Nephron progenitor cell (in vitro differentiated cells): ENCODE results near the gene HIGD2B.

Experiments
- DNase-seq: peaks from one replicate; pipeline ENCODE4 v3.0.0; 2021
- H3K27ac Mint-ChIP-seq: 2 replicates; pipeline ENCODE4 v1.8.0; 2021; ENCODE audit warnings: mild to moderate bottlenecking, moderate library complexity, mixed read lengths
- H3K27me3 Mint-ChIP-seq: 2 replicates; pipeline ENCODE4 v1.8.0; 2021; ENCODE audit warnings: mild to moderate bottlenecking, low read depth, mixed read lengths; ENCODE audit not compliant: poor library complexity
- H3K36me3 Mint-ChIP-seq: 2 replicates; pipeline ENCODE4 v1.8.0; 2021; ENCODE audit warnings: low read depth, mixed read lengths
- H3K4me1 Mint-ChIP-seq: 2 replicates; pipeline ENCODE4 v1.8.0; 2021; ENCODE audit warnings: mixed read lengths
- H3K4me3 Mint-ChIP-seq: 2 replicates; pipeline ENCODE4 v1.8.0; 2021; ENCODE audit warnings: mild to moderate bottlenecking, moderate library complexity, mixed read lengths
- H3K9me3 Mint-ChIP-seq: 2 replicates; pipeline ENCODE4 v1.8.0; 2021; ENCODE audit warnings: mild to moderate bottlenecking, moderate library complexity, mixed read lengths
- TF ChIP-seq, protein P1 (sequence below): fragments of 200-600 bp; sonication (generic); IDR thresholded peaks from 2 replicates; pipeline ENCODE4 v1.5.0; 2021; ENCODE audit warnings: antibody characterized with exemption

Gene HIGD2B, protein sequence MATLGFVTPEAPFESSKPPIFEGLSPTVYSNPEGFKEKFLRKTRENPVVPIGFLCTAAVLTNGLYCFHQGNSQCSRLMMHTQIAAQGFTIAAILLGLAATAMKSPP

DNA sequence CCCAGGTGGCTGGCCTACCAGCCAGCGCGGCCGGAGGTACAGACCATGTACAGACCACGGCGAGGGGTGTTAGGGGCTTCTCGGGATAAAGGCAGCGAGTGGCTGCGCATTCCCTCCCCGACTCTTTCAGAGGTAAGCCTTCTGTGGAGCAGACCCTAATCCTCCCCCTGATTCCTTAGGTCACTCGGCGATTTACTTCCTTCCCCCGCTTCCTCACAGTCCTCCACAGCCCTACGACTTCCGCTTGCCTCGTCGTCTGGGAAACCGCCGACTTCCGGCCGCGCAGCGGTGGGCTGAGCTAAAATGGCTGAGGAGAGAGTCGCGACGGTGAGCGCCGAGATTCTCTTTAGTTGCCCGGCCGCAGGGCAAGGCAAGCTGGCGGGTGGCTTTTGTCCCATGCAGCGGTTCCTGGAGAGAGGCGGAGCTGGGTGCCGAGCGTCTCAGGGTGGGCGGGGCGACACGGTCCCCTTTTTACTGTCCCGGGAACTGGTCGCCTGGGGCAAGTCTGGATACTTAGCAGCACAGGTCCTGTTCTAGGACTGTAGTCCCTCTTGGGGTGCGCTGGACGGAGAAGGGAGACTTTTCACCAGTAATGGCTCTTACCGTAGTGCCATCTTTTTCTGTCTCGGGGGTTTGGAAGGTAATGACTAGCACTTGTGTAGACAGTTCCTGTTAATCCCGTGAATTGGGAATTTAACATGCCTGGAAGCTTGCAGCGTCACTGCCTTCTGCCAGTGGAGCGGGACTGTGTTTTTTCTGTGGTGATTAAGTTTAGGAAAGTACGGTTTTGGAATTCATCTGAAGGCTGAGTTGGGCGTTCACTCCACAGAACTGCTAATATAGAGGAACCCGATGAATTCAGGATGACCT is at the start of gene HIGD2B, which contains the start of gene BBS4:
HIGD2B (minus strand) TSS at position 258 of the 870 bp plus-strand sequence. CDS start 9,808 bp downstream, outside the sequence.
BBS4 (plus strand) TSS at position 283 of the 870 bp plus-strand sequence; CDS start at position 304, 21 bp downstream.
- Mint-ChIP-seq H3K27ac (peak within 1 kb of the TSS; percentile 97), H3K4me1 (peaks cover 15% of the 10 kb centered on the region), H3K9me3 (no peaks in the 10 kb centered on the region), H3K4me3 (peak within 1 kb of the TSS; percentile 95), H3K36me3 (no peaks in the 10 kb centered on the region), H3K27me3 (peaks cover 9% of the 10 kb centered on the region)
- TF ChIP-seq, protein P1, sequence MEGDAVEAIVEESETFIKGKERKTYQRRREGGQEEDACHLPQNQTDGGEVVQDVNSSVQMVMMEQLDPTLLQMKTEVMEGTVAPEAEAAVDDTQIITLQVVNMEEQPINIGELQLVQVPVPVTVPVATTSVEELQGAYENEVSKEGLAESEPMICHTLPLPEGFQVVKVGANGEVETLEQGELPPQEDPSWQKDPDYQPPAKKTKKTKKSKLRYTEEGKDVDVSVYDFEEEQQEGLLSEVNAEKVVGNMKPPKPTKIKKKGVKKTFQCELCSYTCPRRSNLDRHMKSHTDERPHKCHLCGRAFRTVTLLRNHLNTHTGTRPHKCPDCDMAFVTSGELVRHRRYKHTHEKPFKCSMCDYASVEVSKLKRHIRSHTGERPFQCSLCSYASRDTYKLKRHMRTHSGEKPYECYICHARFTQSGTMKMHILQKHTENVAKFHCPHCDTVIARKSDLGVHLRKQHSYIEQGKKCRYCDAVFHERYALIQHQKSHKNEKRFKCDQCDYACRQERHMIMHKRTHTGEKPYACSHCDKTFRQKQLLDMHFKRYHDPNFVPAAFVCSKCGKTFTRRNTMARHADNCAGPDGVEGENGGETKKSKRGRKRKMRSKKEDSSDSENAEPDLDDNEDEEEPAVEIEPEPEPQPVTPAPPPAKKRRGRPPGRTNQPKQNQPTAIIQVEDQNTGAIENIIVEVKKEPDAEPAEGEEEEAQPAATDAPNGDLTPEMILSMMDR = no peak
- peak; percentile 90 for DNase-seq

DNA sequence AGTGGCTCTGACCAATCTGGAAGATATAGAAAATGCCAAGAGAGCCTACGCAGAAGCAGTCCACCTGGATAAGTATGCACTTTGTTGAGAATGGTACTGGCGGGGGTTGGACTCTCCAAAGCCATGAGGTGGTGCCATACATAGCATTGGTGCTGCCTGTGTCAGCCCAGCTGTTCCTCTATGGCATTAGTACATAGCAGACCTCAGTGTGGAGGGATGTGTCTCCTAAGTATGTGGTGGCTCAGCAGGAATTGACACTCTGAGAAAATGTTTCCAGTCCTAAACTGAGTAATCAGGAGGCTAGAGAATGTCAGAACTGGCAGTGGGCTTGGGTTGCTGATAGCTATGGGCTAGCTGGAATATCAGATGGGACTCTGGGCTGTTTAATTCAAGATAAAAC is 49.1 kb upstream of the HIGD2B start:
- Mint-ChIP-seq H3K4me1 (no peaks in the 10 kb centered on the region), H3K27me3 (peaks cover 4% of the 10 kb centered on the region), H3K4me3 (no peak overlapping the region), H3K9me3 (no peaks in the 10 kb centered on the region), H3K27ac (no peak overlapping the region), H3K36me3 (peaks cover 50% of the 10 kb centered on the region)
- no peak for DNase-seq
- TF ChIP-seq, protein P1 = no peak

DNA sequence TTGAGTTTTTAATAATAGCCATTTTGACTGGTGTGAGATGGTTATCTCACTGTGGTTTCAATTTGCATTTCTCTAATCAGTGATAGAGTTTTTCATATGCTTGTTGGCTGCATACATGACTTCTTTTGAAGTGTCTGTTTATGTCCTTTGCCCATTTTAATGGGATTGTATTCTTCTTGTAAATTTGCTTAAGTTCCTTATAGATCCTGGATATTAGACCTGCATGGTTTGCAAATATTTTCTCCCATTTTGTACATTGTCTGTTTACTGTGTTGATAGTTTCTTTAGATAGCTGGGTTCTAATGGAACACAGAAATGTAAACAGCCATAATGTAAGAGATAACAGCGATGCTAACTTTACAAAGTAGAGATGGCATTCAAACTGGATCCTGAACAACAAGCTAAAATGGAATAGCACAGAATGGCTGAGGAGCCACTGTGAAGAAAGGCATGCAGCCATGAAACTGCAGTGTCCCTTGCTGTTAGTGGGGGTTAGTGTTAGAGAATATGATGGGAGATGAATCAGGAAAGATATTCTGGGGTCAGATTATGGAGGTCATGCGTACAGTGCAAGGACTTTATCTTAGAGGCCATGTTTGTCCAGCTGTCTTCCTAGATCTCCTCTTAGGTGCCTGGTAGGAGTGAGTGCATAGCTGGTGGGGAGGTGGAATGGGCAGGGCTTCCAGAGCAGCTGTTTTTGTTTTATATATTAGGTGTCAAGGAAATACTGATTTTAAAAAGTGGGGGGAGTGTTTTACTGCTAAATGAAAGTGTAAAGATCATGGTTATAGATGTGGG is 48.2 kb upstream of the HIGD2B start:
- no peak for DNase-seq
- Mint-ChIP-seq H3K27ac (no peak overlapping the region), H3K36me3 (peaks cover 45% of the 10 kb centered on the region), H3K9me3 (no peaks in the 10 kb centered on the region), H3K27me3 (peaks cover 4% of the 10 kb centered on the region), H3K4me1 (no peaks in the 10 kb centered on the region), H3K4me3 (no peak overlapping the region)
- TF ChIP-seq, protein P1 = no peak

DNA sequence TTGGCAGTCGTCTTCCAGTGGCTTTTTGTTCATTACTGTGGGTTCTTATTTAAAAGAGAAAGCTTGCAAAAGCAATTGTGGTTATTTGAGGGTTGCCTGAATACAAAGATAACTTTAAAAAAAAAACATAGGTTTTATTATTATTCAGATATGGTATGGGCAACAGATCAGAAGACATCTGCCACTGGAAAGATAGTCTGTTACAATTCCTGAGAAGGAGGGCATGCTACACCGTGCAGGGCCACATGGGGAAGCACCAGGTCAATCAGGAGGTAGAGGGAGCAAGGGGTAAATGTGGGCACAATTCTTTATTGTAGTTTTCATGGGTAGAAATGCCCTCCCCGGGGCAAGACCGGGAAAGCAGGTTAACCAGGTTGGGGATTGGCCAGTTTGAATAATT is 46.5 kb upstream of the HIGD2B start:
- TF ChIP-seq, protein P1 = no peak
- no peak overlapping the region for H3K4me3 Mint-ChIP-seq
- H3K4me1 Mint-ChIP-seq = no peaks in the 10 kb centered on the region
- no peaks in the 10 kb centered on the region for H3K9me3 Mint-ChIP-seq
- no peak overlapping the region for H3K27ac Mint-ChIP-seq
- peaks cover 40% of the 10 kb centered on the region for H3K36me3 Mint-ChIP-seq
- no peak for DNase-seq
- peaks cover 4% of the 10 kb centered on the region for H3K27me3 Mint-ChIP-seq

DNA sequence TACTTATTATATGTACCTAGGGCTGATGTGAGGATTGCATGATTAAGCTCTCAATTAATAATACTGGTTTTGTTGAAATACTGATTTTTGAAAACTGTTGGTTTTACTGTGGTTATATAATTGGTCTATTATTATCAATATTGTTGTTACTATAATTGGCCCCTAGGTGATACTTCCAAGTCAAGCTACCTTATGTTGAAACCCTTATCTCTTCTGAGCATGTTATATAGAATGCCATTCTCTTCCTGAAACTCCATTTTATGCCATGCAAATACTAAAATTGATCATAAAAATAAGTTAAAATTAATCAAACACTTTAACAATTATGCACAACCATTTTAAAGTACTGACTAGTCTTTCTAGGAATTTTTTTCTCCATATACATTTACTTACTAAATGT is 46.1 kb upstream of the HIGD2B start:
- H3K36me3 Mint-ChIP-seq = peaks cover 36% of the 10 kb centered on the region
- H3K4me3 Mint-ChIP-seq = no peak overlapping the region
- H3K27ac Mint-ChIP-seq = no peak overlapping the region
- peaks cover 4% of the 10 kb centered on the region for H3K27me3 Mint-ChIP-seq
- no peaks in the 10 kb centered on the region for H3K4me1 Mint-ChIP-seq
- DNase-seq = no peak
- H3K9me3 Mint-ChIP-seq = no peaks in the 10 kb centered on the region
- TF ChIP-seq, protein P1 = no peak
